Common myeloid progenitor, CD34-positive (primary cell): ENCODE data around the gene THUMPD1.
"Not testable (repeated sequence)": the region's sequence is repeated elsewhere in the genome, so short reads cannot be mapped to it uniquely, and the experiment has no call there.

Source experiments
- CTCF ChIA-PET: fragments of 350-600 bp; sonication (Branson Sonifier 250); formaldehyde crosslinking; loops from one replicate; lab custom pipeline; 2021; ENCODE audit warnings: antibody characterized with exemption; lab: Charles Lee
- POLR2A ChIA-PET: fragments of 350-600 bp; sonication (Branson Sonifier 250); formaldehyde crosslinking; loops from one replicate; lab custom pipeline; 2021; ENCODE audit warnings: antibody characterized with exemption; lab: Charles Lee
- DNase-seq, 3 donors: peaks; one replicate each; pipeline versions ENCODE4 v3.0.0 to v3.0.0-alpha.2; 2013
- H3K27ac ChIP-seq, 2 experiments: 1 replicate in 1 of 2; 2 replicates in 1 of 2; pipeline ENCODE4 v1.7.0; 2013; ENCODE audit warnings: inconsistent platforms in 2 of 2, low read length in 2 of 2, mild to moderate bottlenecking in 2 of 2, low read depth in 1 of 2, moderate library complexity in 1 of 2; ENCODE audit not compliant: severe bottlenecking in 2 of 2, insufficient read depth in 1 of 2, poor library complexity in 1 of 2
- H3K27me3 ChIP-seq, 5 experiments: replicated peaks in 2 of 5; 1 replicate in 3 of 5; 2 replicates in 2 of 5; pipeline versions ENCODE4 v1.6.1 to v1.7.0; 2013; ENCODE audit warnings: low read length in 4 of 5, mild to moderate bottlenecking in 2 of 5, moderate library complexity in 2 of 5, inconsistent platforms in 1 of 5; ENCODE audit not compliant: insufficient read depth in 5 of 5, control insufficient read depth in 4 of 5
- H3K36me3 ChIP-seq, 4 experiments: 1 replicate in 2 of 4; 2 replicates in 2 of 4; pipeline versions ENCODE4 v1.6.1 to v1.7.0; 2013; ENCODE audit warnings: low read length in 3 of 4, control low read depth in 1 of 4, mild to moderate bottlenecking in 1 of 4; ENCODE audit not compliant: control insufficient read depth in 4 of 4, insufficient read depth in 4 of 4
- H3K4me1 ChIP-seq, 4 experiments: 1 replicate in 3 of 4; 2 replicates in 1 of 4; pipeline versions ENCODE4 v1.6.1 to v1.7.1; 2013; ENCODE audit warnings: low read length in 3 of 4, mild to moderate bottlenecking in 3 of 4, control low read depth in 1 of 4, inconsistent platforms in 1 of 4, moderate library complexity in 1 of 4; ENCODE audit not compliant: control insufficient read depth in 4 of 4, insufficient read depth in 4 of 4; ENCODE audit errors: control extremely low read depth in 1 of 4
- H3K4me3 ChIP-seq, 7 experiments: 1 replicate in 4 of 7; 2 replicates in 3 of 7; pipeline versions ENCODE4 v1.5.1 to v1.7.0; 2013; ENCODE audit warnings: mild to moderate bottlenecking in 7 of 7, low read length in 6 of 7, moderate library complexity in 6 of 7, inconsistent platforms in 2 of 7, low read depth in 2 of 7, control low read depth in 1 of 7; ENCODE audit not compliant: insufficient read depth in 4 of 7, control insufficient read depth in 1 of 7; ENCODE audit errors: extremely low read depth in 1 of 7
- H3K9me3 ChIP-seq, 5 experiments: 1 replicate in 4 of 5; 2 replicates in 1 of 5; pipeline versions ENCODE4 v1.6.1 to v1.7.1; 2013; ENCODE audit warnings: low read length in 4 of 5, mild to moderate bottlenecking in 2 of 5, inconsistent platforms in 1 of 5, low read depth in 1 of 5, moderate library complexity in 1 of 5; ENCODE audit not compliant: control insufficient read depth in 4 of 5, insufficient read depth in 2 of 5; ENCODE audit errors: control extremely low read depth in 1 of 5
- WGBS: methylation state at CpG from one replicate; pipeline ENCODE4 v1.1.5; 2013; ENCODE audit not compliant: insufficient coverage; 5-methylcytosine and 5-hydroxymethylcytosine counted together

Gene THUMPD1

DNA sequence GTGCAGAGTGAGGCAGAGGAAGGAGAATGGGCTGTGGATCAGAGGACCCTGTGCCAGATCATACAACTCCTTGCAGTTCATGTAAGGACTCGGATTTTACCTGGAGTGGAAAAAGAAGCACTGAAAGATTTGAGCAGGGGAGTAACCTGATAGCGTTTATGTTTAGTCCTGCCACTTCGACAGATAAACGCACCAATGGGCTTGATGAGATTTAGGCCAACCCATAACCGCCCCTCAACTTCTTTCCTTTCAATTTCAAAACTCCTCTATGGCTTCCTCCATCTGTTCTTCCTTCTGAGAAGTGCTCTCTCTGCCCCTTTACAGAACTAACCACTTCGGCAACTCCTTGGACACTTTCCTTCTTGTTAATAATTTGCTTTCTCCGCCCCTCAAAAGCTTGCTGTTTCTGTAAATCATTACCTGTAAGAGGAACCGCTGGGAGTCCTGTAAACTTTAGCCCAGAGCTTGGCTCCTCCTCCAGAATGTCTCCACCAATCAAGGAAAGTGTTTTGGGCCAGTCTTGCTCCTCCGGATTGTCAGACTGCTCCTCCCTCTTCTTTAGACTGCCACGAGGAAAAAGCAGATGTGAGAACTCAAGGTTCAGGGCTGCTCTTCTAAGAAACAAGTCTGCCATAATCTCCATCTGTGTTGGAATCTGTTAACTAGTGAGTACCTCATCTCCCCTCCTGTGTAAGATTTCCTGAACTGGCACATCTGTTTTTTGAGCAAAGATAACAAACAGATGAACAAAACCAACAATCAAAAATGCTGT, 22.0 kb upstream of the THUMPD1 start, which contains the start of gene ACSM3:
TSS of gene ACSM3 (plus strand) at position 554 of the 772 bp plus-strand sequence. CDS start 6,021 bp downstream, outside the sequence.
- DNase-seq = peak; percentile 85 to 92 (median 91)
- ChIA-PET POLR2A (interaction anchor here (1.1 kb wide), 1 partner anchor 22 kb away, joined by 3 read pairs; the partner anchor contains the start of gene THUMPD1), CTCF (interaction anchor here (1.1 to 3.1 kb wide), 4 partner anchors 9 to 18 kb away, joined by 4 to 9 read pairs (median 8); no protein-coding TSS in a partner anchor)
- H3K4me3 ChIP-seq = peak within 1 kb of the TSS in 6 of 7 experiments; percentile 49 to 83 (median 65)
- H3K9me3 ChIP-seq = peaks cover 0 to 23% (median 5%) of the 10 kb centered on the region in 5 experiments
- H3K4me1 ChIP-seq = peaks cover 0 to 35% (median 19%) of the 10 kb centered on the region in 4 experiments
- no peaks in the 10 kb centered on the region for H3K36me3 ChIP-seq
- WGBS = 1% methylated on average over 8 of the region's 10 CpGs
- H3K27ac ChIP-seq = peak within 1 kb of the TSS; percentile 55 to 79
- H3K27me3 ChIP-seq = no peaks in the 10 kb centered on the region

DNA sequence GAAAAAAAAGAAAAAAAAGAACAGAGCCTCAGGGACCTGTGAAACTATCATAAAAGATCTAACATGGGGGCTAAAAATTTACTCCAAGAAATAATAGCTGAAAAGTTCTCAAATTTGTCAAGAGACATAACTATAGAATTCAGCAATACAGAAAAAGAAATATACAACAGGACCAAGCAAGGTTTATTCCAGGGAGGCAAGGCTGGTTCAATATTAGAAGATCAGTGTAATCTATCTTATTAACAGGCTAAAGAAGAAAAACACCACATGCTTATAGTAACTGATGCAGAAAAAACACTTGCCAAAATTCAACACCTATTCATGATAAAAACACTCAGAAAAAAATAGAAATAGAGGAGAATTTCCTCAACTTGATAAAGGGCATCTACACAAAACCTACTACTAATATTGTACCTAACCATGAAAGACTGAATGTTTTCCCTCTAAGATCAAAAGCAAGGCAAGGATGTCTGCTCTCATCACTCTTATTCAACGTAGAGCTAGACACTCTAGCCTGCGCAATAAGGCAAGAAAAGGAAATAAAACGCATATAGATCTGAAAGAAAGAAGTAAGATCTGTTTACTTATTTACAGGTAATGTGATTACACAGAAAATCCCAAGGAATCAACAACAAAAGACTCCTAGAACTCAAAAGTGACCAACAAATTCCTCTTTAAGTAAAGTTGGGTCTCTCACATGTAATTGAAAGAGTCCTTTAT, 20.9 kb upstream of the THUMPD1 start:
- Histone ChIP-seq H3K36me3 (no peaks in the 10 kb centered on the region), H3K4me3 (peak overlapping the region in 3 of 7 experiments; percentile 13 to 83 (median 74)), H3K27me3 (no peaks in the 10 kb centered on the region), H3K27ac (peak overlapping the region in 1 of 2 experiments; percentile 79), H3K4me1 (peaks cover 0 to 31% (median 19%) of the 10 kb centered on the region in 4 experiments), H3K9me3 (peaks cover 0 to 23% (median 5%) of the 10 kb centered on the region in 5 experiments)
- ChIA-PET POLR2A (no interaction called here), CTCF (interaction anchor here (1.0 kb wide), 1 partner anchor 11 kb away, joined by 3 read pairs; no protein-coding TSS in a partner anchor)
- WGBS = no CpG with 5 or more reads among the region's 3 CpGs
- no peak for DNase-seq

DNA sequence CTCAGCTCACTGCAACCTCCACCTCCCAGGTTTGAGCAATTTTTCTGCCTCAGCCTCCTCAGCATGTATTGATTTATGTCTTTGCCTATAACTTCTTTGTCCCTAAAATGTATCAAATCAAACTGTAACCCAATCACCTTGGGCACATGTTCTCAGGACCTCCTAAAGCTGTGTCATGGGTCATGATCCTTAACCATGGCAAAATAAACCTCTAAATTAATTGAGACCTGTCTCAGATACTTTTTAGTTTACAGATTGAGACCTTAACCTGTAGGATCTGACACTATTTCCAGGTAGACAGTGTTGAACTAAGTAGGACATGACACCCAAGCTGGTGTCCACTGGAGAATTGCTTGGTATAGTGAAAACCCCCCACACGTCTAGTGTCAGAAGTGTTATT, 19.6 kb upstream of the THUMPD1 start:
- ChIA-PET POLR2A (no interaction called here), CTCF (interaction anchor here (1.3 kb wide), 1 partner anchor 27 kb away, joined by 3 read pairs; no protein-coding TSS in a partner anchor)
- H3K9me3 ChIP-seq = peaks cover 0 to 23% (median 5%) of the 10 kb centered on the region in 5 experiments

DNA sequence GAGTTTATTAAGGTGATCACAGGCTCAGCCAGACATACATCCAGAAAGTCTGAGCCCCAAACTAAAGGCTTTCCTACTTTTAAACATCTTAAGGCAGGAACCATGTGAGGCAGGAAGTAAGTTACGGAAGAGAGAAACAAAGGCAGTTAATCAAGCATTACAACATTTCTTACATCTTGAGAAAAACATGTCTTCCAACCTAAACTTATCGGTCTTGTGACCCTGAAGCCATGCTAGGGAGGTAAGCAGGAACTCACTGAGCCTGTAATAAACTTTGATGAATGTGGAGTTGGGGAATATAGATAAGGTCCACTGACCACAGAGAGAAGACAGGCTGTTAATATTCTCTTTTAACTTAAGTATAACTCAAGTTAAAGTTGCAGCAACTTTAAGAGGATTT, 18.7 kb upstream of the THUMPD1 start:
- ChIA-PET CTCF (interaction anchor here (1.3 kb wide), 1 partner anchor 28 kb away, joined by 3 read pairs; no protein-coding TSS in a partner anchor), POLR2A (no interaction called here)
- no peak overlapping the region for H3K4me3 ChIP-seq
- WGBS = no CpG with 5 or more reads among the region's 2 CpGs
- H3K27ac ChIP-seq = peak overlapping the region in 1 of 2 experiments; percentile 51
- DNase-seq = peak in 1 of 3 donors; percentile 44
- H3K4me1 ChIP-seq = peaks cover 0 to 24% (median 17%) of the 10 kb centered on the region in 4 experiments
- H3K36me3 ChIP-seq = no peaks in the 10 kb centered on the region
- no peaks in the 10 kb centered on the region for H3K27me3 ChIP-seq
- H3K9me3 ChIP-seq = peaks cover 0 to 23% (median 5%) of the 10 kb centered on the region in 5 experiments

More for the DNA sequence above, 19.6 kb upstream of the THUMPD1 start:
- DNase-seq = no peak
- Histone ChIP-seq H3K36me3 (no peaks in the 10 kb centered on the region), H3K4me1 (peaks cover 0 to 24% (median 19%) of the 10 kb centered on the region in 4 experiments), H3K27me3 (no peaks in the 10 kb centered on the region), H3K27ac (no peak overlapping the region), H3K4me3 (no peak overlapping the region)
- 100% methylated on average over 1 of the region's 1 CpG for WGBS

DNA sequence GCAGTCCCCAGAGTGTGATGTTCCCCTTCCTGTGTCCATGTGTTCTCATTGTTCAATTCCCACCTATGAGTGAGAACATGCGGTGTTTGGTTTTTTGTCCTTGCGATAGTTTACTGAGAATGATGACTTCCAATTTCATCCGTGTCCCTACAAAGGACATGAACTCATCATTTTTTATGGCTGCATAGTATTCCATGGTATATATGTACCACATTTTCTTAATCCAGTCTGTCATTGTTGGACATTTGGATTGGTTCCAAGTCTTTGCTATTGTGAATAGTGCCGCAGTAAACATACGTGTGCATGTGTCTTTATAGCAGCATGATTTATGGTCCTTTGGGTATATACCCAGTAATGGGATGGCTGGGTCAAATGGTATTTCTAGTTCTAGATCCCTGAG, 14.2 kb upstream of the THUMPD1 start:
- WGBS = no CpG with 5 or more reads among the region's 5 CpGs
- DNase-seq, H3K27me3 ChIP-seq, POLR2A ChIA-PET, H3K4me3 ChIP-seq, H3K36me3 ChIP-seq, H3K27ac ChIP-seq, H3K9me3 ChIP-seq, H3K4me1 ChIP-seq, CTCF ChIA-PET: not testable (repeated sequence)

DNA sequence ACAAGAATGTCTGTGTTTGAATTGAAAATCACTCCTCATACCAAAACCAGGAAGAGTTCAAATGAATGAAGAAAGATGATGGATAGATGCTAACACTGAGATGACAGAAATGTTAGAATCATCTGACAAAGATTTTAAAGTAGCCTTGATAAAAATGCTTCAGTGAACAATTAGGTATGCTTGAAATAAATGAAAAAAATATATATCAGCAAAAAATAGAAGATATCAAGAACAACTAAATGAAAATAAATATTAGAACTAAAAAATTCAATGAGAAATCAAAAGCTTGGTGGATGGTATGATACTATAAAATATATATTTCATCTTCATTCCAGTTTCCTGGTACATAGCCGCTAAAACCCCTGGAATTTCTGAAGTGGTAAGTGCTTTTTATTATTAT, 13.6 kb upstream of the THUMPD1 start:
- DNase-seq = no peak
- no peak overlapping the region for H3K27ac ChIP-seq
- POLR2A ChIA-PET = no interaction called here
- H3K4me1 ChIP-seq = peaks cover 0 to 2% (median 0%) of the 10 kb centered on the region in 4 experiments
- no CpG with 5 or more reads among the region's 1 CpG for WGBS
- H3K4me3 ChIP-seq = no peak overlapping the region
- no peaks in the 10 kb centered on the region for H3K27me3 ChIP-seq
- H3K36me3 ChIP-seq = no peaks in the 10 kb centered on the region
- CTCF ChIA-PET = interaction anchor here (1.1 to 1.6 kb wide), 3 partner anchors 9 to 24 kb away, joined by 3 to 5 read pairs (median 4); partner anchors contain the start of gene ACSM3
- H3K9me3 ChIP-seq = peaks cover 0 to 5% (median 2%) of the 10 kb centered on the region in 5 experiments
